Osteocyte (in vitro differentiated cells): Measurements from ENCODE around the gene TOPAZ1. TPM values are rescaled to one million over a fixed set of nuclear protein-coding genes. Genes with fewer than 3 reads are reported as not detected.

Experiments used
- DNase-seq: peaks from one replicate; pipeline ENCODE4 v3.0.0; 2021; ENCODE audit warnings: mixed read lengths; ENCODE audit not compliant: unreplicated experiment; ENCODE audit errors: extremely low spot score
- H3K27ac Mint-ChIP-seq: one replicate; pipeline ENCODE4 v1.8.0; 2021; ENCODE audit warnings: mild to moderate bottlenecking, mixed read lengths; ENCODE audit not compliant: unreplicated experiment
- H3K27me3 Mint-ChIP-seq: one replicate; pipeline ENCODE4 v1.8.0; 2021; ENCODE audit warnings: mixed read lengths; ENCODE audit not compliant: unreplicated experiment
- H3K36me3 Mint-ChIP-seq: one replicate; pipeline ENCODE4 v1.8.0; 2021; ENCODE audit warnings: mixed read lengths; ENCODE audit not compliant: unreplicated experiment
- H3K4me1 Mint-ChIP-seq: one replicate; pipeline ENCODE4 v1.8.0; 2021; ENCODE audit warnings: mixed read lengths; ENCODE audit not compliant: unreplicated experiment
- H3K4me3 Mint-ChIP-seq: one replicate; pipeline ENCODE4 v1.8.0; 2021; ENCODE audit warnings: mild to moderate bottlenecking, moderate library complexity, mixed read lengths; ENCODE audit not compliant: unreplicated experiment
- H3K9me3 Mint-ChIP-seq: one replicate; pipeline ENCODE4 v1.8.0; 2021; ENCODE audit warnings: mixed read lengths; ENCODE audit not compliant: unreplicated experiment
- CTCF ChIP-seq: fragments of 200-600 bp; sonication (generic); IDR thresholded peaks from 2 replicates; pipeline ENCODE4 v1.5.0; 2021; ENCODE audit warnings: antibody characterized with exemption, mild to moderate bottlenecking, moderate library complexity
- total RNA-seq: library from RNA; stranded (reverse); gene quantifications from 2 replicates; pipeline ENCODE4 v1.2.1, GENCODE V29; 2021

TOPAZ1 gene
- total RNA-seq, 1 donor from 2014 or later: not detected

DNA sequence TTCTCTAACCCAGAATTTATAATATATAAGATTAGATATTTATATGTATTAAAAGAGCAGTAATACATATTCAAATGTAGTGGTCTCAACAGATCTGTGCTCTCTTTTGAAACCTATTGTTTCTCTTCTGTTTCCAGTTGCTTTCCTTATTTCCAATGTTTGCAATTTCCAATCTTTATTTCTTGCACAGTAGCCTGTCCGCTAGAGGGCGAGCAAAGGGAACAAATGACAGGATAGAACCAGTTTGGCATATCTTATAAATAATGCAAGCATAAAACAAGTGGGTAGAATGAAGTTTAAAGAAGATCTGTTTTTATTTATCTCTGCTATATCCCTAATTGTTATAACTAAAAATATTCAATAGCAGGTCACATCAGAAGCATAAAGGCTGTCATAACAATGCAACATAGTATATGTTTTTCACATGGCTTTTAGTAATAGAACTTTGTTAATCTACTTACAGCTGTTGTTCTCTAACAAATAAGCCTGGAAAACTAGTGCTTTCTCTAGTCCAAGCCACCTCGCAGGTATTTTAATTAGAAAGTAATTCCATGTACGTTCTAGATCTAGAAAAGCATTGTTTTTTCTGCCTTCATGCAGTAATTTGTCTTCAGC is 81.8 kb downstream of the TOPAZ1 start:
- DNase-seq: no peak
- H3K27me3 Mint-ChIP-seq: peaks cover 42% of the 10 kb centered on the region

DNA sequence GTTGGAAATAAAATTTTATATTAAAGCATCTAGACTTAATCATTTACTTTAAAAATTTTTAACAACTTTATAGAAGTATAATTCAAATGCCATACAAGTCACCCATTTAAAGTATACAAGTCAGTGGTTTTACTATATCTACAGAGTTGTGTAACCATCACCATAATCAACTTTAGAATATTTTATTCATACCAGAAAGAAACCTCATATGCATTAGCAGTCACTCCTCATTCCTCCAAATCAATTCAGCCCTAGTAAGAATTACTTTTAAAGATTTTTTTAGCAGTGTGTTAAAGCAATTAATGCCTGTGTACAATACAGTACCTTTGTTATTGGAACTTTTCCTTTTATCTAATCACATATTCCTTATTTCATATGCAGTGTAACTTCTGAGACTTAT is 82.9 kb downstream of the TOPAZ1 start:
- H3K27ac Mint-ChIP-seq: no peak overlapping the region
- no peaks in the 10 kb centered on the region for H3K4me1 Mint-ChIP-seq

More for the DNA sequence above, 81.8 kb downstream of the TOPAZ1 start:
- no peak overlapping the region for H3K4me3 Mint-ChIP-seq
- H3K4me1 Mint-ChIP-seq: no peaks in the 10 kb centered on the region
- H3K9me3 Mint-ChIP-seq: peaks cover 4% of the 10 kb centered on the region
- H3K27ac Mint-ChIP-seq: no peak overlapping the region
- peak; percentile 88 for TF ChIP-seq CTCF
- H3K36me3 Mint-ChIP-seq: no peaks in the 10 kb centered on the region

GRCh38 chr3:44326019-44326418 is 84.3 kb downstream of the TOPAZ1 start:
- Mint-ChIP-seq H3K4me3 (no peak overlapping the region), H3K4me1 (no peaks in the 10 kb centered on the region), H3K36me3 (no peaks in the 10 kb centered on the region)

More for the DNA sequence above, 82.9 kb downstream of the TOPAZ1 start:
- Mint-ChIP-seq H3K36me3 (no peaks in the 10 kb centered on the region), H3K4me3 (no peak overlapping the region), H3K9me3 (peaks cover 4% of the 10 kb centered on the region), H3K27me3 (peaks cover 37% of the 10 kb centered on the region)
- no peak for TF ChIP-seq CTCF
- no peak for DNase-seq

DNA sequence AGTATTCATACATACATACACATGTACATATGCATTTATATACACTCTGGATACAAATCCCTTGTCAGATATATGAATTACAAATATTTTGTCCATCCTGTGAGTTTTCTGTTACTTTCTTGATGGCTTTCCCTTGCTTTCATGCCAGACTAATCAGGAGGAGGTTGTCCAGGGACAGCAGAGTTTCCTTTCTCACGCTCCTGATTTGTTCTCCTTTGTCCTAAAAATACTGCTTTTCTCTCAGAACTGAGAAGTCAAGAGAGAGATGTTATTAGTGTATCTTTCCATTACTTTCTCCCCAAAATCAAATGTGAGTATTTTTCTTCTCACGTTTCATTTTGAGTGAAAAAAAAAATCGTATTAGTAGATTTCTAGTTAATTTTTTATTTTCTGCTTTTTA is 84.8 kb downstream of the TOPAZ1 start:
- Mint-ChIP-seq H3K36me3 (no peaks in the 10 kb centered on the region), H3K27me3 (peaks cover 39% of the 10 kb centered on the region), H3K9me3 (peaks cover 4% of the 10 kb centered on the region), H3K27ac (no peak overlapping the region), H3K4me1 (no peaks in the 10 kb centered on the region), H3K4me3 (no peak overlapping the region)
- no peak for TF ChIP-seq CTCF
- no peak for DNase-seq

More at GRCh38 chr3:44326019-44326418, 84.3 kb downstream of the TOPAZ1 start:
- Mint-ChIP-seq H3K9me3 (peaks cover 4% of the 10 kb centered on the region), H3K27me3 (peaks cover 39% of the 10 kb centered on the region), H3K27ac (no peak overlapping the region)
- TF ChIP-seq CTCF: no peak
- no peak for DNase-seq

GRCh38 chr3:44329946-44330345 is 88.3 kb downstream of the TOPAZ1 start:
- H3K4me3 Mint-ChIP-seq: no peak overlapping the region
- no peaks in the 10 kb centered on the region for H3K36me3 Mint-ChIP-seq
- TF ChIP-seq CTCF: no peak
- DNase-seq: no peak
- H3K9me3 Mint-ChIP-seq: peaks cover 4% of the 10 kb centered on the region
- peaks cover 40% of the 10 kb centered on the region for H3K27me3 Mint-ChIP-seq
- H3K4me1 Mint-ChIP-seq: no peaks in the 10 kb centered on the region
- no peak overlapping the region for H3K27ac Mint-ChIP-seq
